ENCODE measurements around the gene MVP.
"Not testable (repeated sequence)": the region's sequence is repeated elsewhere in the genome, so short reads cannot be mapped to it uniquely, and the experiment has no call there.

The MVP gene

GRCh38 chr16:29873319-29873718, 53.1 kb downstream of the MVP start:
- no peak for DNase-seq

- DNase-seq: no peak
Measured at GRCh38 chr16:29875206-29875605, 54.9 kb downstream of the MVP start.

- no peak for DNase-seq
Measured at GRCh38 chr16:29876217-29876593, 55.9 kb downstream of the MVP start.

GRCh38 chr16:29876594-29877249, 56.5 kb downstream of the MVP start:
- no peak for DNase-seq

GRCh38 chr16:29877266-29877961, 57.2 kb downstream of the MVP start:
- DNase-seq: no peak

GRCh38 chr16:29878172-29878571, 57.9 kb downstream of the MVP start:
- no peak for DNase-seq

- DNase-seq: no peak
Measured at GRCh38 chr16:29881050-29881449, 60.8 kb downstream of the MVP start.

GRCh38 chr16:29883987-29884386, 63.7 kb downstream of the MVP start:
- DNase-seq: no peak

GRCh38 chr16:29889372-29889771, 69.1 kb downstream of the MVP start:
- DNase-seq: not testable (repeated sequence)

- DNase-seq: no peak
Measured at GRCh38 chr16:29891525-29892457, 71.5 kb downstream of the MVP start.

- DNase-seq: no peak
Measured at GRCh38 chr16:29892458-29892813, 72.2 kb downstream of the MVP start.

- no peak for DNase-seq
Measured at GRCh38 chr16:29893553-29893952, 73.3 kb downstream of the MVP start.

- no peak for DNase-seq
Measured at GRCh38 chr16:29894352-29894751, 74.1 kb downstream of the MVP start.

- no peak for DNase-seq
Measured at GRCh38 chr16:29896841-29897240, 76.6 kb downstream of the MVP start.

GRCh38 chr16:29897333-29897732, 77.1 kb downstream of the MVP start:
- no peak for DNase-seq
